ENCODE measurements around the gene AGFG2. TPM values are rescaled to one million over a fixed set of nuclear protein-coding genes. Genes with fewer than 3 reads are reported as not detected.

Gene AGFG2, protein sequence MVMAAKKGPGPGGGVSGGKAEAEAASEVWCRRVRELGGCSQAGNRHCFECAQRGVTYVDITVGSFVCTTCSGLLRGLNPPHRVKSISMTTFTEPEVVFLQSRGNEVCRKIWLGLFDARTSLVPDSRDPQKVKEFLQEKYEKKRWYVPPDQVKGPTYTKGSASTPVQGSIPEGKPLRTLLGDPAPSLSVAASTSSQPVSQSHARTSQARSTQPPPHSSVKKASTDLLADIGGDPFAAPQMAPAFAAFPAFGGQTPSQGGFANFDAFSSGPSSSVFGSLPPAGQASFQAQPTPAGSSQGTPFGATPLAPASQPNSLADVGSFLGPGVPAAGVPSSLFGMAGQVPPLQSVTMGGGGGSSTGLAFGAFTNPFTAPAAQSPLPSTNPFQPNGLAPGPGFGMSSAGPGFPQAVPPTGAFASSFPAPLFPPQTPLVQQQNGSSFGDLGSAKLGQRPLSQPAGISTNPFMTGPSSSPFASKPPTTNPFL
- total RNA-seq = 4.5 and 13.3 TPM in 2 replicates

DNA sequence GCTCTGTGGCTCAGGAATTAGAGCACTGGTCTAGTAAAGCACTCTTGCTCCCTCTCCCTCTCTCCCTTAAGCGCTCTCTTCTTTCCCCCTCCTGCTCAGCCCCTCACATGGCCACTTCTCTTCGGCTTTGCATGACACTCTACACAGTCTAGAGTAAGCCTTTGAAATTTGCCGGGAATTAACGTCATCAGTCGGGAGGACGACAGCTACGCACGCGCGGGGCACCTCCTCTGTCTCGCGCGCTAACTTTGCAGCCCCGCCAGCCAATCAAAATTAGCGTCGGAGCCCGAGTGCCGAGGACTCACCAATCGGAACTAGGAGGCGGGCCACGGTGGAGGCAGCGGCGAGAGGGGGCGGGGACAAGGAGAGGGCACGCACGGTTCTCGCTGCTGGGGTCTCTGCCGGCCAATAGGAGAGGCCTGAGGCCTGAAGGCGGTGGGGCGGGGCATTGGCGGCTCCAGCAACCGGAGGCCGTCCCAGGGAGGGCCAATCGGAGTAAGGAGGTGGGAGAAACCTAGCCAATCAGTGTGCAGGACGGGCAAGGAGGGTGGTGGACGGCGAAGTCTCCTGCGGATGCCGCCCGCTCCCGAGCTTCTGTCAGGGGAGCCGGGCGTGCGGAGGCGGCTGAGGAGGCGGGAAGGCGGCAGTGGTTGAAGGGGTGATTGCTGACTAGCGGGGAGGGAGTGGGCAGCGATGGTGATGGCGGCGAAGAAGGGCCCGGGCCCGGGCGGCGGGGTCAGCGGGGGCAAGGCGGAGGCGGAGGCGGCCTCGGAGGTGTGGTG, at the start of gene AGFG2:
Gene AGFG2 (plus strand): TSS at position 550 of the 782 bp plus-strand sequence. CDS start 144 bp downstream, at position 694.

DNA sequence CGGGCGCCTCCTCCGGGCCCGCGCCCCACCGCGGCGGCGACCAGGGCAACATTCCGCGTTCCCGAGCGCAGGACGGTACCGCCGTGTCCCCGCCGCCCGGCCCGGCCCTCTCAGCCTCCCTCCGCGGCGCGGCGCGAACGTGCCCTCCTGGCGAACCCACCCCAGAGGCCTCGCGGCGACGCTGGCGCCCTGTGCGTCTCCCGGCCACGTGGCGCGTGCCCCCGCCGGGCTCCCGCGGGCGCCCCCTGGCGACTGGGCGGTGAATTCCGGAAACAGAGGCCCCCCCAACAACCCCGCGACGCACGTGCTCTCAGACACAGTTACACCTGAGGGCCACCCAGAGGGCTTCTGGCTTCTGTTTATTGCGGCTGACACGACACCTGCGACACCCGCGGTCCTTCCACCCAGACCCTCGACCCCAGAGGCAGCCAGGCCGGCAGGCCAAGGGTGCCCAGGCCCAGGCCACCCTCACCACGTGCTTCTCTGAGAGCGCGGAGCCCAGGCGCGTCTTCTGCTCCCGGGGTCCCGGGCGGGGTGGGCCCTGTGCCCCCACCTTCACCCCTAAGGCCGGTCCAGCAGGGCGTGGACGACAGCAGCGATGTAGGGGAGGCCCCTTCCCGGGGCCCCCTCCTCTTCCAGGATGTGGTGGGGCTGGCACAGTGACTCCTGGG, 34.8 kb downstream of the AGFG2 start, which contains the start of gene SAP25:
Gene SAP25 (minus strand): TSS at position 210 of the 671 bp plus-strand sequence. CDS start 158 bp downstream, at position 52.

DNA sequence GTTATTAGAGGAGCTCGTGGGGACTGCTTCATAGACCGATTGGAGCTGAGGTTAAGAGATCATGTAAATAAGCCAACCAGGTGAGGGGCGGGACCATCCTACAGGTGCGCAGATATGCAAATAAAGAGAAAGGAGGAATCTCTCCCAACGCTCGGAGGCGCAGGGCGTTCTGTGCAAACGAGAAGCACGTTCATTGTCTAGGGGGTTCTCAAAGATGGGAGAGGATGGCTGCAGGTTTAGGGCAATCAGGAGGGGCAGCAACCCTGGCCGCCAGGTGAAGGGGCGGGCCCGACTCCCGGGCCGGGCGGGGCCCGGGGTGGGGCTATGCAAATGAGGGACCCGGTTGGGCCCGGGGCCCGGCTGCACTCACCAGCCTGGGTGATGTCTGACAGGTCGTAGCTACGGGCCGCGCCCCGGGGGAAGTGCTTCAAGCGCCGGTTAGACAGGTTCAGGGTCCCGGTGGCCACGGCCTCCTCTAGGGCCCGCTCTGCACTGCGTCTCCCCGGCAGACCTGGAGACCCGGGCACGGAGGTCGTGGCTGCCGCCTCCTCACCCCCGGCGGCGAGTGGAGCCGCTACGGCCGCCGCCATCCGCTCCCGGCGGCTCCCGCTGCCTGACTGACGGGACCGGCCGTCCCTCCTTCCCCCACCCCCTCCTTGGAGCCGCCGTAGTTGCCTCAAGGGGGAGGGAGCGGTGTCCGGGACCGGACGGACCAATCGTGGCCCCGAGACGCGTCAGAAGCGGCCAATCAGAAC, 46.7 kb downstream of the AGFG2 start, which contains the start of gene LRCH4:
Gene LRCH4 (minus strand): TSS at position 619 of the 755 bp plus-strand sequence. CDS start 29 bp downstream, at position 590.

DNA sequence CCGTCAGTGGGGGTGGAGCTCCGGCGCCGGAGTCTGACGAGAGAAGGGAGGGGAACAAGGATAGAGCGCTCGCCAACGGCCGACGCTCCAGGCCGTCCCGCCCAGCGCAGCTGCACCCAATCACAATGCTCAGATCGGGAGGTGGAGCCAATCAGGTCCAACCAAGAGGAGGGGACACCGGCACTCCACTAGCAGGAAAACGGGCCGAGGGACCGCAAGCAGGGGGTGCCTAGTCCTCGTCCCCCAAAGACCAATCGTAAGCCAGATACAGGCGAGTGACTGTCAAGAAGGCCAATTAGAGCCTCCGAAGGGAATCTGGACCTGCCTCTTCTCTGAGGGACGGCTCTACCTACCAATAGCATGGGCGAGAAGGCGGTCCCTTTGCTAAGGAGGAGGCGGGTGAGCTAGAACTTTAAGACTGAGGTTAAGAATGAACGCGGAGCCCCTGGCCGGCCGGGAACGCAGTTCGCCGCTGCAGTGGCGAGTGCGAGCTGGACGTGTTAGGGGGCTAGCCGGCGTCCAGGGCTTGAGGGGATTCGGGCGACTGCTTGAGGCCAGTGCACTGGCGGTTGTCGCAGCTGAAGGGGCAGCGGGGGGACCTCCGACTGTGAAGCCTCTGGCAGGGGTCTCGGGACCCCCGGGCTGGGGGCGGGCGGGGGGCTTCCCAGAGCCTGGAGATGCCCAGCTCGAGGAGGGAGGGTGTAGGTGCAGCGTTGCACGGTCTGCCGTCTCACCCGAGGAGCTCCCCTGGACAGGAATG, 47.4 kb downstream of the AGFG2 start, which contains the start of gene FBXO24:
Gene FBXO24 (plus strand): TSS at position 63 of the 760 bp plus-strand sequence. CDS start 298 bp downstream, at position 361.

DNA sequence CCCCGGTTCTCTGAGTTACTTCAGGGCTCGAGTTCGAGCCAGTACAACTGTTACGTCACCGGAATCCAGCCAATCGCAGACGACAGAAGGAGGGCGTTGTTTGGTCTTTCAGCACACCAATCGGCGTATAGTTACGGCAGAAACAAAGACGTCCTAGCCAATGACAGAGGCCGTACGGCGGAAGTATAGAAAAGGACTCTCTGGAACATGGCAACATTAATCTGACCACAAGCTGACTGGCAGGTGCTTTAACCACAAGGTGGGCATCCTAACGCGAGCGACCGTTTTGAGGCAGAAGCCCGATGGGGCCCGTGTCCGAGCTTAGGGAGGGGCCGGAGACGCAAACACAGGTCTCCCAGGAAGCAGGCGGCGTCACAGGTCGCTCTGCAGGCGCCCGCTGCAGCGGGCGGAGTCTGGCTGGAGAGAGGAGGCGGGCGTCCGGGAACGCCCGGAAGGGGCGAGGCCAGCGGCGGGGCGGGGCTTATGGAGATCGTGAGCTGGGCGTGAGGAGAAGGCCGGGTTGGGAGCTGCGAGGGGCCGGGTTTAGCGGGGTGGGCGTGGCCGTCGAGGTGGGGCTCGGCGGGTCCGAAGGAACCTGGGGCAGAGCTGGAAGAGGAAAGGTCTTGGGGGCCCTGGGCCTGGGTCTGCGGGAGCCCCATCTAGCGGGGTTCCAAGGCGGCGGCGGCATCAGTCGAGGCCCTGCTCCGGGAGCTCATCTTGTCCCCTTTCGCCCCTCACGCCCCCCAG, 73.2 kb downstream of the AGFG2 start, which contains the start of gene MOSPD3:
Gene MOSPD3 (plus strand): TSS at position 558 of the 747 bp plus-strand sequence. CDS start 252 bp downstream, outside the sequence.

Other genes with a start within 250 kb of the AGFG2 start
- not detected in 2 replicates for gene SPDYE3, start 231.5 kb upstream of the AGFG2 start, total RNA-seq
- 6.9 and 10.9 TPM in 2 replicates for gene PILRB, start 181.1 kb upstream of the AGFG2 start, total RNA-seq
- not detected in 2 replicates for gene PILRA, start 165.7 kb upstream of the AGFG2 start, total RNA-seq
- gene ZCWPW1, start 110.5 kb upstream of the AGFG2 start, total RNA-seq = 0.86 and 2.2 TPM in 2 replicates
- gene MEPCE, start 109.4 kb upstream of the AGFG2 start, total RNA-seq = 21.2 and 23.7 TPM in 2 replicates
- 46.5 and 70.1 TPM in 2 replicates for gene PPP1R35, start 102.7 kb upstream of the AGFG2 start, total RNA-seq
- not detected in 2 replicates for gene SPACDR, start 74.9 kb upstream of the AGFG2 start, total RNA-seq
- gene TSC22D4, start 60.0 kb upstream of the AGFG2 start, total RNA-seq = 33.3 and 36.0 TPM in 2 replicates
- 4.3 and 4.8 TPM in 2 replicates for gene NYAP1, start 55.3 kb upstream of the AGFG2 start, total RNA-seq
- not detected in 2 replicates for gene SAP25, start 34.7 kb downstream of the AGFG2 start, total RNA-seq
- 21.2 and 26.6 TPM in 2 replicates for gene LRCH4, start 46.9 kb downstream of the AGFG2 start, total RNA-seq
- gene FBXO24, start 47.1 kb downstream of the AGFG2 start, total RNA-seq = 0.65 and 0.70 TPM in 2 replicates
- 1.5 and 5.0 TPM in 2 replicates for gene PCOLCE, start 63.2 kb downstream of the AGFG2 start, total RNA-seq
- gene MOSPD3, start 73.3 kb downstream of the AGFG2 start, total RNA-seq = 12.3 and 13.0 TPM in 2 replicates
- gene TFR2, start 102.3 kb downstream of the AGFG2 start, total RNA-seq = 0.11 and 0.39 TPM in 2 replicates
- gene ACTL6B, start 117.2 kb downstream of the AGFG2 start, total RNA-seq = not detected in 2 replicates
- gene GNB2, start 134.5 kb downstream of the AGFG2 start, total RNA-seq = 257 and 267 TPM in 2 replicates
- gene GIGYF1, start 155.0 kb downstream of the AGFG2 start, total RNA-seq = 7.9 and 9.4 TPM in 2 replicates
- 40.1 and 58.6 TPM in 2 replicates for gene POP7, start 166.9 kb downstream of the AGFG2 start, total RNA-seq
- gene EPO, start 181.3 kb downstream of the AGFG2 start, total RNA-seq = not detected in 2 replicates
- gene ZAN, start 194.4 kb downstream of the AGFG2 start, total RNA-seq = under 0.01 TPM in 1 of 2 replicates, not detected in the other